DMS 273 (cell line): ENCODE results near the gene STOM.
A peak's percentile ranks its signal among the peaks of the same experiment; 100 is the strongest.
"Not testable (repeated sequence)": the region's sequence is repeated elsewhere in the genome, so short reads cannot be mapped to it uniquely, and the experiment has no call there.

Source experiments
- DNase-seq: peaks from one replicate; lab custom pipeline; 2025; ENCODE audit not compliant: unreplicated experiment; lab: John Stamatoyannopoulos, UW

The STOM gene

DNA sequence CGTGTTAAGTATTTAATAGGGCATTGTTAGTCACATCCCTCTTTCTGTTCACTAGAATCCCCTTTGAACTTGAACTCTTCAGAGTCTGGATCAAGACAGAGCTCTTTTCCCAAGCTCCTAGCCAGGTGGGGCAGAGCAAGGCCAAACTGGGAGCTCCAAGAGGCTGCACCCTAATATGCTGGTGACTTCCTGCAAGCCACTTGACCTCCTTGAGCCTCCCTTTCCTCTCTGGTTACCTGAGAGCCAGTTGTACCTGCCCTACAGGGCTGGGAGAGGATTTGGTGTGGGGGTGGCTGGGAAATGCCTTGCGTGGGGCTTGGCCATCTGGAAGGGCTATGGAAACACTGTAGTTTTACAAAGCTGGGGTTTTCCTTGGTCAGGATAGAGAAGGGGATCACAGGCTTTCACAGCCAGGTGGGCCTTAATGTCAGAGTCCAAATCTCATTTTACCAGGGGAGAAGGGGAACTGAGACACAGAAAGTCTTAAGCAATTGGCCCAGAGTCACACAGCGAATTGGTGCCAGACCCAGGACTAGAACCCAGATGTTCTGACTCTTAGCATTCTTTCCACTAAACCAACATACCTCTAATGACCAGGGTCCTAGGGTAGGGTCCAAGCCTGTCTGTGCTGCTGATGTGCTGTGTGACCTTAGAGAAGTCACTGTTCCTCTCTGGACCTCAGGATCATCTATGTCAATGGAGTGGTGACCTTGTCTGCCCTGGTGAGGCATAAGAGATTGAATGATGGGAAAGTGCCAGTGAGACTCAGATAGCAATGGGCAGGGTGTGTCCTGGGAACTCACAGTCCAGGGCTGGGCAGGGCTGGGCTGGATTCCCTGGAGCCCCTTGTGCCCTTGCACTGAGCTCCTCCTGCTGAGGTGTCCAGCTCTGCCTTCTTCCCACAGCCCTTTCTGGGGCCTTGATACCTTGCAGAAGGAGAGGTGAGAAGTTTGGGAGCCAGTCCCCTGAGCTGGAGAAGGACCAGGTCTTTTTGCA, 66.3 kb downstream of the STOM start:
- no peak for DNase-seq

DNA sequence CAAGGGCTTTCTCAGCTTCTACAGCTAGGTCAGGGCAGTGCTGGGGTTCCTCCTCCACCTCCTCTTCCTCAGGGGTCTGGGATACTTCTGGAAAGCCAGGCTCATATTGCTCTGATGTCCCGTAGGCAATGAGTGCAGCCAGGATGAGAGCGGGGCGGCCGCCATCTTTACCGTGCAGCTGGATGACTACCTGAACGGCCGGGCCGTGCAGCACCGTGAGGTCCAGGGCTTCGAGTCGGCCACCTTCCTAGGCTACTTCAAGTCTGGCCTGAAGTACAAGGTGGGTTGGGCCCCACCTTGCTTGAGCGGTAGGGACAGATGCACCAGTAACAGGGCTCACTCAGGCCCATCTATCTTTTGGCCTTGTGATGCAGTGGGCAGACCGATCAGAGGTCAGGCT, 67.3 kb downstream of the STOM start:
- no peak for DNase-seq

- no peak for DNase-seq
These were observed 67.7 kb downstream of the STOM start for GRCh38 chr9:121302341-121302740.

DNA sequence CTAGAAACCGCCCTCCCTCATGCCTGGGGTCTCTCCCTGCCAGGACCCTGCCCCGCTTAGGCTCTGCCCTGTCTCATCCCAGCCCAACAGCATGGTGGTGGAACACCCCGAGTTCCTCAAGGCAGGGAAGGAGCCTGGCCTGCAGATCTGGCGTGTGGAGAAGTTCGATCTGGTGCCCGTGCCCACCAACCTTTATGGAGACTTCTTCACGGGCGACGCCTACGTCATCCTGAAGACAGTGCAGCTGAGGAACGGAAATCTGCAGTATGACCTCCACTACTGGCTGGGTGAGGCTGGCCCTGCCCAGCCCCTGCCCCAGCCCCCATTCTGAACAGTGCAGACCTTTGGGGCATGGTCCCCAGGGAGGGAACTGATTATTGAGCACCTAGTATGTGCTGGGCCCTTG, 68.2 kb downstream of the STOM start:
- DNase-seq, result no peak

DNA sequence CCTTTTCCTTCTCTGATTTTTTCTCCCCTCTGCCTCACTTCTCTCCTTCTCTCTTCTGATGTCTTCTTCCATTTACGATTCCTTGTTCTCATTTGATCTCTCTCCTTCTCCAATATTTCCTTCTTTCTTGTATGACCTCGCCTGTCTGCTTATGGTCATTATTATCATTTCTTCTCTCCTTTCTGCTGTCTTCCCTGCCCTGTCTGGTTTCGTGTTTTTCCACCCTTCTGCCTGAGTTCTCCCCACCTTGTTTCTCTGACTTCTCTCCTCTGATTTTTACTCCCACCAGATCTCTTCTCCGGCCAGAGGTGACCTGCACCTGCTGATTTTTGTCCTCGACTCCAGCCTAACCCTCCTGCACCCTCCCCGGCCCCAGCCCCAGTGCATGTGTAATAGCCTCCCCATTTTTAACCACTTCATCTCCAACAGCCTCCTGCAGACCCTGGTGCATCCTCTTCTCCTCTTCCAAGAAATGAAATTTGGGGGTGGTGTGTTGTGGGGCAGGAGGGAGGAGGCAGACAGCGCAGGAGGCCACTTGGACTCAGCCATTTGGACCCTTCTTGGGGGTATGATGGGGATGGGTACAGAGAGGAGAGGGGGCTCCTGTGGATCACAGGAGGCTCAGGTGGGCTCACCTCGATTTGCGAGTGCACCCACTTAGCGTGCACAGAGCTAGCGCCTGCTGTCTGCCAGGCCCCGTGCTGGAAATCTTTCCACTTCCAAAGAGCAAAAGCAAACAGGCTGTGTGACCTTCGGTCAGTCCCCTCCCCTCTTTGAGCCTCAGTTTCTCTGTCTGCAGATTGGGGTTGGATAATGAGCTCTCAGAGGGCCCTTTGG, 69.5 kb downstream of the STOM start:
- DNase-seq, result no peak

GRCh38 chr9:121299467-121300282, 70.4 kb downstream of the STOM start:
- DNase-seq, result peak; percentile 56

DNA sequence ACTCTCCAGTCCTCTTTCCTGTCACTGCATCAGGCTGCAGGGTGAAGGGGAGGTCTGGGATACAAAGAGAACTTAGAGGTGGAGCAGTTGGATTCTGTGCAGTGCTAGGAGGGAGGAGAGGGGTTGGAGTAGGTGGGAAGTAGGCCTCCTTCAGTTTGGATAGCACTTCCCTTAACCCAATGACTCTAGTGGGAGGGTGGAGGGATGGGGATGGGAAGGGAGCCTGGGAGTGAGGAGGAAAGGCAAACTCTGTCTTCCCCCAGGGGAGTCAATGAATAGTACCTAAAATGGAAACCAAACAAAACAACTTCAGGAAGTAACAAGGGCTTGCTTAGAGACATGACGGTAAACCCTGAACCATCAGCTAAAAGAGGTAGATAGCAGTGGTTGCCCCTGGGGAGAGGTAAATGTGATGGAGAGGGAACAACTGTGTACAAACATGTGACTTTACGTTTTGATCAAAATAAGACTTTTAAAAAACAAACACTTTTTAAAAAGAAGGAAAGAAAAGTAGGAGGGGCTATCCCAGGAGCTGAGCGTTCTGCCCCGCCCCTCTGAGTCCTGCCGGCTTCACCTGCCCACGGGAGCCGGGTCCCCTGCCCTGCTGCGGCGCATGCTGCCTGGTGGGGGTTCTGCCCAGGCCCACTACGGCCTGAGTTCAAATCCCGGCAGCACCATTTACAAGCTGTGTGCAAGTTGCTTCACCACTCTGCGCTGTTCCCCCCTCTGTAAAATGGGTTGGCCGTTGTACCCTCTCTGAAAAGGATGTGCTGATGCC, 71.2 kb downstream of the STOM start:
- DNase-seq, result peak; percentile 19

GRCh38 chr9:121298016-121298538, 72.0 kb downstream of the STOM start:
- DNase-seq, result no peak

GRCh38 chr9:121297389-121297788, 72.7 kb downstream of the STOM start:
- no peak for DNase-seq

DNA sequence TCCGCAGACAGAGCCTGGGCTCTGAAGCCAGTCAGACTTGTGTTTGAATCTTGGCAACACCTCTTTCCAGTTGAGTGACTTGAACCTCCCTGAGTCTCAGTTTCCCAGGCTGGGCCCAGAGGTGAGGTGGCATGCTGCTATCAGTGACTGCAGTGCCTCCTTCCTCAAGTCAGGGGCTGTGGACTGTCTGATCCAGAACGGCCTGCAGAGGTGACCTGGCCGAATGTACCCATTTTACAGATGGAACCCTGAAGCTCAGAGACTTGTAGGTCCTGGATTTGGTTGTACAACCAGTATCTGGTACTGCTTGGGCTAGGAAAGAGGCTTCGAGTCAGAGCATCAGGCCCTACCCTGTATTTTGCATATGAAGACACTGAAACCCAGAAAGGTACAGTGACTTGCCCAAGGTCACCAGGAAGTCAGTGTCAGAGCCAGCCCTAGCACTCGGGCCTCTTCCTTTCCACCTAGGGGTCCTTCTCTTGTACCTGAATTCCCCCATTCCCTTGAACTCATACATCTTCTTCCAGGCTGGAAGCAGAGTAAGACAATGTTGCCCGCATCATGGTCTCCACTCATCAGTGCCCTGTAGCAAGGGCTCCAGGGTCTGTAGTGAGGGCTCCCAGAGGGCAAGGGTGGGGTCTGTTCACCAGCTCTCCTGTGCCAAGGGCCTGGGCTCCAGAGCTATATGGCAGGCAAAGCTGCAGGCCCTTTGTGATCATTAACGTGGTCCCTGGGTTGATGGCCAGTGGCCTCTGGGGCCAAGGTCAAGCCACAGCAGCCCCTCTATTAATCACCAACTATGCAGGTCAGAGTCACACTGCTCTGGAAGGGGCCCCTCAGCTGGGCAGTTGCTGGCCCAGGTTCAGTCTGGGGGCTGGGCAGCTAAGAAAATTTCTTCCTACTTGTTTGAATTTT, 73.6 kb downstream of the STOM start:
- no peak for DNase-seq

DNA sequence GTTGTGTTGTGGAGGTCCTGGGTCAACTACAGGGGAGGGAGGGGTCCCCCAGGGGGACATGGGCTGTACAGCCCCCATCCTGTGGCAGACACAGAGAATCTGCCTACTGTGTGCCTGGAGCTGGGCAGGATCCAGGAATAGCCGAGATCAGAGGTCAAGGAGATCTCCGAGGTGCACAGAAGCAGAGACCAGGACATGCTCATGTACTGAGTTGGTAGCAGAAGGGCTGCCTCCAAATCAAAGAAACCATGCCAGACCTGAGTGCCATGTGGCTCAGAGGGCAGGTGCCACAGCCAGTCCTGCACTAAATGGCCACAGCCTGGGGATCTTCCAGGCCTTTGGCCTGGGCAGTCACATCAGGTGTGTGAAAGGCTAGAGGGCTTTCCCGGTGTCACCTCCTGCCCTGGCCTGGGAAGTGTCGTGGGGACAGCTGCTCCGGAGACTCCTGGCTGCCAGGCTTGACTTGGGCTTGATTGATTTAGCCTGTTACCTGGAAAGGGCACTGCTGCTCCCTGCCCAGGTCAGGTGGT, 74.3 kb downstream of the STOM start:
- no peak for DNase-seq

DNA sequence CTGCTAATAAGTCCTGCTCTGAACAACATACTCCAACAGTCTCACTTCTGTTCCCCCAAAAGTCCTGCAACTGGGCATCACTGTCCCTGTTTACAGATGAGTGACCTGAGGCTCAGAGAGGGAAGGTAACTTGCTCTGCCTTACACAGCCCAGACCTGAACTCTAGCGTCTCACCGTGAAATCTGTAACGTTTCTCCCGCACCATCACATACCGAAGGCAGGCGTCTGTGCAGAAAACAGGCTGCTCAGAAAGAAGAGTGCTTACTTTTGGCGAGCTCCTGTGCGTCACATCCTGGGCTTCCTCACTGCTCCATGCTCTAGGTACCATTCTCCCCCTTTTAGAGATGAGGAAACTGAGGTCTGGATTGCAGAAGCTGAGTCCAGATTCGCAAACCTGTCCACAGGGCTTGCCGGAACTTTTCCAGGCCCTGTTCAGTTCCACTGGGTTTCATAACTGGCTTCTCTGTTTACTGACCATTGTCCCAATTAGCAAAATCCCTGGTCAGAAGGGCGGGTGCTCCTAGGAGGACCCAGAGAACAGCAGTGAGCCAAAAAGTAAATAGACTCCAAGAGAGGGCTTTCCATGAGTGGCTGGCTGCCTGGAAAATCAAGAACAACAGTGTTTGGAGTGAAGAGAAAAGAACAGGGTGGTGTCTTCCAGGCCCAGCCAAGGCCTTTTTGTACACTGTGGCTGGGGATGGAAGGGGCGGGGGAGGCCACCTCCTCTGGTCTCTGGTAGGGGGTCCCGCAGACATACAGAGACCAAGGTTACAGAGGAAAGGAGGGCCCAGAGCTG, 75.0 kb downstream of the STOM start:
- DNase-seq, result no peak

DNA sequence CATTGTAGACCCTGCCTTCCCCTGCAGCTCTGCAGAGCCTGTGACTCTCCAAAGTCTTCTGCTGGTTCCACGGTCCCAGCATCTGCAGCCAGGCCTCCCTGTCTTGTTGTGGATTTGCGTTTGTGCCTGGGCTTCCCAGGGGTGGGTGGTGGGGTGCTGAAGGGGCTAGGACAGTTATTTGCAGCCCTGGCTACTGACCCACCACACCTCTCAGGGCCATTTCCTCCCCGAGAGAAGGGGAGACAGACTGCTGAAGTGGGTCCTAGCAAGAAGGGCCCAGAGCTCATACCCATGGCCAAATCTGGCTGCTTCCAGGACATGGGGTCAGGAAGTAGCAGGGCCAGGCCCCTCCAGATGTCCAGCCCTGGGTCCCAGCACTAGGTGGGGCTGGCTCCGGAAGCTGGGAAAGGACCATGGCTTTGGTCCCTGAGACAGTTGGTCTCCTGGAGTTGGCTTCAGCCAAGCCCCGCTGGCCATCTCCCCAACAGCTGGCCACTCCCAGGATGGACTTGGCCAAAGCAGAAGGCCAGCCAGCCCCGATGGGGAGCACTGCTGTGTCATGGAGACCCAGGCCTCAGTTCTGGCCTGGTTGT, 75.8 kb downstream of the STOM start:
- DNase-seq, result no peak

- no peak for DNase-seq
These were observed 77.2 kb downstream of the STOM start for GRCh38 chr9:121292801-121293241.

- DNase-seq, result no peak
These were observed 78.0 kb downstream of the STOM start for GRCh38 chr9:121292051-121292450.

GRCh38 chr9:121291536-121291935, 78.5 kb downstream of the STOM start:
- not testable (repeated sequence) for DNase-seq

DNA sequence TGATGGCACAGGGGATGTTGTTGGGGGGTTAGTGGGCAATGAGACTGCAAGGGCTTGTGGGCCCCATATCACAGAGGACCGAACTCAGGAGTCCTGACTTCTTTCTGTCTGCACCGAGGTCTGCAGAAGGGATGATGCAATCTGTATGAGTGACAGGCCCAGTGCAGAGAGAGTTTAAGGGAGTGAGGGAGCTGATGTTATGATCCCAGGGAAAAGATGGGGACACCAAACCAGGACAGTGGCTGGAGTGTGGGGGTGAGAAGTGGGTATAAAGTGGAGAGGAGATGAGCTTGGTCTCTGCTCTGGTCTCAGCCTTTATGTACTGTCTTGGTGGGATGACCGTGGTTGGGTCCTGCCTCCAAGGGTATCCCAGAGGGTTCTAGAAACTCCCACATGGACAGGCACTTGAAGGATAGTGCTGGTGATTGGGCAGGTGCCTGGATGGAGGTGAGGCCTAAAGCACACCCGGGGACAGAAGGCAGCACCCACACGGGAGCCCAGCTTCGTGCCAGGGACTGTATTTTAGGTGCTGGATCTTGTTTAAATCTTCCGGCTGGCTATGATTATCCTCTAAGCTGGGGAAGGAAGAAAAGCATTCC, 80.2 kb downstream of the STOM start:
- no peak for DNase-seq
